ENCODE results near the gene MTMR3.

Gene MTMR3

GRCh38 chr22:30002861-30003486 is 120.0 kb downstream of the MTMR3 start:
- DNase-seq (ENCODE audit: low read depth in 3 of 3): no peak

GRCh38 chr22:30004101-30004500 is 121.1 kb downstream of the MTMR3 start:
- DNase-seq (ENCODE audit: low read depth in 3 of 3): no peak

GRCh38 chr22:30004694-30005093 is 121.7 kb downstream of the MTMR3 start:
- no peak for DNase-seq (ENCODE audit: low read depth in 3 of 3)

GRCh38 chr22:30005213-30005857 is 122.4 kb downstream of the MTMR3 start:
- DNase-seq (ENCODE audit: low read depth in 3 of 3): peak; percentile 31 to 43 (median 37)

GRCh38 chr22:30007361-30007760 is 124.4 kb downstream of the MTMR3 start:
- DNase-seq (ENCODE audit: low read depth in 3 of 3): no peak

- no peak for DNase-seq (ENCODE audit: low read depth in 3 of 3)
These were observed 125.4 kb downstream of the MTMR3 start for GRCh38 chr22:30008401-30008800.

- DNase-seq (ENCODE audit: low read depth in 3 of 3): no peak
These were observed 126.5 kb downstream of the MTMR3 start for GRCh38 chr22:30009478-30009877.

GRCh38 chr22:30010789-30011405 is 127.9 kb downstream of the MTMR3 start:
- DNase-seq (ENCODE audit: low read depth in 3 of 3): no peak

- no peak for DNase-seq (ENCODE audit: low read depth in 3 of 3)
These were observed 130.2 kb downstream of the MTMR3 start for GRCh38 chr22:30013201-30013600.

GRCh38 chr22:30014244-30014643 is 131.3 kb downstream of the MTMR3 start:
- DNase-seq (ENCODE audit: low read depth in 3 of 3): no peak

GRCh38 chr22:30015229-30015797 is 132.3 kb downstream of the MTMR3 start:
- no peak for DNase-seq (ENCODE audit: low read depth in 3 of 3)

GRCh38 chr22:30015846-30016245 is 132.9 kb downstream of the MTMR3 start:
- DNase-seq (ENCODE audit: low read depth in 3 of 3): no peak

GRCh38 chr22:30016596-30016995 is 133.6 kb downstream of the MTMR3 start:
- DNase-seq (ENCODE audit: low read depth in 3 of 3): no peak

GRCh38 chr22:30017375-30018223 is 134.6 kb downstream of the MTMR3 start:
- no peak for DNase-seq (ENCODE audit: low read depth in 3 of 3)

GRCh38 chr22:30020511-30020910 is 137.5 kb downstream of the MTMR3 start:
- no peak for DNase-seq (ENCODE audit: low read depth in 3 of 3)

GRCh38 chr22:30021338-30021737 is 138.4 kb downstream of the MTMR3 start:
- no peak for DNase-seq (ENCODE audit: low read depth in 3 of 3)

GRCh38 chr22:30021881-30022619 is 139.1 kb downstream of the MTMR3 start:
- no peak for DNase-seq (ENCODE audit: low read depth in 3 of 3)

GRCh38 chr22:30023099-30023660 is 140.2 kb downstream of the MTMR3 start:
- no peak for DNase-seq (ENCODE audit: low read depth in 3 of 3)

- DNase-seq (ENCODE audit: low read depth in 3 of 3): no peak
These were observed 141.3 kb downstream of the MTMR3 start for GRCh38 chr22:30024231-30024630.

- DNase-seq (ENCODE audit: low read depth in 3 of 3): no peak
These were observed 142.2 kb downstream of the MTMR3 start for GRCh38 chr22:30025221-30025620.

GRCh38 chr22:30026756-30027155 is 143.8 kb downstream of the MTMR3 start:
- DNase-seq (ENCODE audit: low read depth in 3 of 3): no peak
